ENCODE measurements around the gene CTSA. TPM values are rescaled to one million over a fixed set of nuclear protein-coding genes. Genes with fewer than 3 reads are reported as not detected.
A peak's percentile ranks its signal among the peaks of the same experiment; 100 is the strongest.

Gene CTSA
- total and polyA plus RNA-seq, 9 of the 15 experiments (the other 6 are each of a cell fraction or from before 2014, with no cell fraction given): 8.8 to 61.7 (median 28.3) TPM

GRCh38 chr20:45910670-45911485 is 19.7 kb downstream of the CTSA start (continued):
- TF ChIP-seq, protein P1, sequence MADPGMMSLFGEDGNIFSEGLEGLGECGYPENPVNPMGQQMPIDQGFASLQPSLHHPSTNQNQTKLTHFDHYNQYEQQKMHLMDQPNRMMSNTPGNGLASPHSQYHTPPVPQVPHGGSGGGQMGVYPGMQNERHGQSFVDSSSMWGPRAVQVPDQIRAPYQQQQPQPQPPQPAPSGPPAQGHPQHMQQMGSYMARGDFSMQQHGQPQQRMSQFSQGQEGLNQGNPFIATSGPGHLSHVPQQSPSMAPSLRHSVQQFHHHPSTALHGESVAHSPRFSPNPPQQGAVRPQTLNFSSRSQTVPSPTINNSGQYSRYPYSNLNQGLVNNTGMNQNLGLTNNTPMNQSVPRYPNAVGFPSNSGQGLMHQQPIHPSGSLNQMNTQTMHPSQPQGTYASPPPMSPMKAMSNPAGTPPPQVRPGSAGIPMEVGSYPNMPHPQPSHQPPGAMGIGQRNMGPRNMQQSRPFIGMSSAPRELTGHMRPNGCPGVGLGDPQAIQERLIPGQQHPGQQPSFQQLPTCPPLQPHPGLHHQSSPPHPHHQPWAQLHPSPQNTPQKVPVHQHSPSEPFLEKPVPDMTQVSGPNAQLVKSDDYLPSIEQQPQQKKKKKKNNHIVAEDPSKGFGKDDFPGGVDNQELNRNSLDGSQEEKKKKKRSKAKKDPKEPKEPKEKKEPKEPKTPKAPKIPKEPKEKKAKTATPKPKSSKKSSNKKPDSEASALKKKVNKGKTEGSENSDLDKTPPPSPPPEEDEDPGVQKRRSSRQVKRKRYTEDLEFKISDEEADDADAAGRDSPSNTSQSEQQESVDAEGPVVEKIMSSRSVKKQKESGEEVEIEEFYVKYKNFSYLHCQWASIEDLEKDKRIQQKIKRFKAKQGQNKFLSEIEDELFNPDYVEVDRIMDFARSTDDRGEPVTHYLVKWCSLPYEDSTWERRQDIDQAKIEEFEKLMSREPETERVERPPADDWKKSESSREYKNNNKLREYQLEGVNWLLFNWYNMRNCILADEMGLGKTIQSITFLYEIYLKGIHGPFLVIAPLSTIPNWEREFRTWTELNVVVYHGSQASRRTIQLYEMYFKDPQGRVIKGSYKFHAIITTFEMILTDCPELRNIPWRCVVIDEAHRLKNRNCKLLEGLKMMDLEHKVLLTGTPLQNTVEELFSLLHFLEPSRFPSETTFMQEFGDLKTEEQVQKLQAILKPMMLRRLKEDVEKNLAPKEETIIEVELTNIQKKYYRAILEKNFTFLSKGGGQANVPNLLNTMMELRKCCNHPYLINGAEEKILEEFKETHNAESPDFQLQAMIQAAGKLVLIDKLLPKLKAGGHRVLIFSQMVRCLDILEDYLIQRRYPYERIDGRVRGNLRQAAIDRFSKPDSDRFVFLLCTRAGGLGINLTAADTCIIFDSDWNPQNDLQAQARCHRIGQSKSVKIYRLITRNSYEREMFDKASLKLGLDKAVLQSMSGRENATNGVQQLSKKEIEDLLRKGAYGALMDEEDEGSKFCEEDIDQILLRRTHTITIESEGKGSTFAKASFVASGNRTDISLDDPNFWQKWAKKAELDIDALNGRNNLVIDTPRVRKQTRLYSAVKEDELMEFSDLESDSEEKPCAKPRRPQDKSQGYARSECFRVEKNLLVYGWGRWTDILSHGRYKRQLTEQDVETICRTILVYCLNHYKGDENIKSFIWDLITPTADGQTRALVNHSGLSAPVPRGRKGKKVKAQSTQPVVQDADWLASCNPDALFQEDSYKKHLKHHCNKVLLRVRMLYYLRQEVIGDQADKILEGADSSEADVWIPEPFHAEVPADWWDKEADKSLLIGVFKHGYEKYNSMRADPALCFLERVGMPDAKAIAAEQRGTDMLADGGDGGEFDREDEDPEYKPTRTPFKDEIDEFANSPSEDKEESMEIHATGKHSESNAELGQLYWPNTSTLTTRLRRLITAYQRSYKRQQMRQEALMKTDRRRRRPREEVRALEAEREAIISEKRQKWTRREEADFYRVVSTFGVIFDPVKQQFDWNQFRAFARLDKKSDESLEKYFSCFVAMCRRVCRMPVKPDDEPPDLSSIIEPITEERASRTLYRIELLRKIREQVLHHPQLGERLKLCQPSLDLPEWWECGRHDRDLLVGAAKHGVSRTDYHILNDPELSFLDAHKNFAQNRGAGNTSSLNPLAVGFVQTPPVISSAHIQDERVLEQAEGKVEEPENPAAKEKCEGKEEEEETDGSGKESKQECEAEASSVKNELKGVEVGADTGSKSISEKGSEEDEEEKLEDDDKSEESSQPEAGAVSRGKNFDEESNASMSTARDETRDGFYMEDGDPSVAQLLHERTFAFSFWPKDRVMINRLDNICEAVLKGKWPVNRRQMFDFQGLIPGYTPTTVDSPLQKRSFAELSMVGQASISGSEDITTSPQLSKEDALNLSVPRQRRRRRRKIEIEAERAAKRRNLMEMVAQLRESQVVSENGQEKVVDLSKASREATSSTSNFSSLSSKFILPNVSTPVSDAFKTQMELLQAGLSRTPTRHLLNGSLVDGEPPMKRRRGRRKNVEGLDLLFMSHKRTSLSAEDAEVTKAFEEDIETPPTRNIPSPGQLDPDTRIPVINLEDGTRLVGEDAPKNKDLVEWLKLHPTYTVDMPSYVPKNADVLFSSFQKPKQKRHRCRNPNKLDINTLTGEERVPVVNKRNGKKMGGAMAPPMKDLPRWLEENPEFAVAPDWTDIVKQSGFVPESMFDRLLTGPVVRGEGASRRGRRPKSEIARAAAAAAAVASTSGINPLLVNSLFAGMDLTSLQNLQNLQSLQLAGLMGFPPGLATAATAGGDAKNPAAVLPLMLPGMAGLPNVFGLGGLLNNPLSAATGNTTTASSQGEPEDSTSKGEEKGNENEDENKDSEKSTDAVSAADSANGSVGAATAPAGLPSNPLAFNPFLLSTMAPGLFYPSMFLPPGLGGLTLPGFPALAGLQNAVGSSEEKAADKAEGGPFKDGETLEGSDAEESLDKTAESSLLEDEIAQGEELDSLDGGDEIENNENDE (IDR thresholded peaks at IDR 0.05; ENCODE audit: low read depth, low read length): no peak
- TF ChIP-seq CREB3 (tag; conservative IDR thresholded peaks at IDR 0.05; ENCODE audit: low read depth): no peak
- TF ChIP-seq ZNF699 (CRISPR knock-in tag; IDR thresholded peaks at IDR 0.05; ENCODE audit: insufficient replicate concordance): no peak
- TF ChIP-seq PHTF2 (CRISPR knock-in tag; IDR thresholded peaks at IDR 0.05): no peak
- TF ChIP-seq POLR3A (IDR thresholded peaks at IDR 0.05; ENCODE audit: borderline replicate concordance, extremely low read depth, insufficient read depth, insufficient read length): no peak
- TF ChIP-seq TCF7 (IDR thresholded peaks at IDR 0.05; ENCODE audit: borderline replicate concordance): no peak
- TF ChIP-seq NELFE (IDR thresholded peaks at IDR 0.05; ENCODE audit: insufficient read depth, insufficient read length): no peak
- peak; percentile 49; the same call in 1 of the 2 replicates for TF ChIP-seq ZEB2 (IDR thresholded peaks at IDR 0.05)
- peak; percentile 79 for TF ChIP-seq TAF1 (IDR thresholded peaks at IDR 0.05; ENCODE audit: control insufficient read depth, extremely low read depth, insufficient read depth, low read length, severe bottlenecking)
- TF ChIP-seq HDAC3 (IDR thresholded peaks at IDR 0.05; ENCODE audit: borderline replicate concordance, partially characterized antibody): no peak
- TF ChIP-seq MYNN (IDR thresholded peaks at IDR 0.05): no peak
- no peak for TF ChIP-seq MYNN (CRISPR knock-in tag; IDR thresholded peaks at IDR 0.05)
- TF ChIP-seq MCM3 (IDR thresholded peaks at IDR 0.05): no peak
- TF ChIP-seq SREBF2 (CRISPR knock-in tag; IDR thresholded peaks at IDR 0.05): 0 out of 2 replicates have a peak, but pooled peaks have one; percentile 46
- TF ChIP-seq TCF7L2 (IDR thresholded peaks at IDR 0.05; ENCODE audit: low read depth, low read length): no peak

All from K562 (cell line).